K562 (cell line): ENCODE measurements around the gene VTI1B. TPM values are rescaled to one million over a fixed set of nuclear protein-coding genes. Genes with fewer than 3 reads are reported as not detected.

Experiments used
- AFF4 ChIP-seq: sonication (generic); formaldehyde crosslinking; IDR thresholded peaks from 2 replicates; pipeline ENCODE4 v1.8.0; 2023; ENCODE audit warnings: mild to moderate bottlenecking, missing genetic modification reagents
- CBX3 ChIP-seq, 2 experiments: IDR thresholded peaks; 1 replicate in 1 of 2; 2 replicates in 1 of 2; pipeline ENCODE4 v1.6.1; 2012; ENCODE audit warnings: inconsistent platforms in 2 of 2, low read length in 2 of 2, borderline replicate concordance in 1 of 2, control low read depth in 1 of 2
- CCNT2 ChIP-seq: IDR thresholded peaks from 2 replicates; pipeline ENCODE4 v1.6.1; 2011; ENCODE audit warnings: borderline replicate concordance, low read depth, mild to moderate bottlenecking, moderate library complexity, mixed read lengths, low read length; ENCODE audit not compliant: insufficient read length; ENCODE audit errors: extremely low read depth
- CEBPZ ChIP-seq: fragments of 150-350 bp; IDR thresholded peaks from 2 replicates; pipeline ENCODE4 v1.6.1; 2014; ENCODE audit warnings: low read depth, mild to moderate bottlenecking, low read length, borderline replicate concordance
- ETV1 ChIP-seq: fragments of 450-650 bp; conservative IDR thresholded peaks from 2 replicates; pipeline ENCODE4 v1.6.1; 2016; ENCODE audit warnings: missing genetic modification characterization, control low read depth, low read depth, missing compliant biosample characterization
- FOXJ3 ChIP-seq: sonication (generic); formaldehyde crosslinking; IDR thresholded peaks from 2 replicates; pipeline ENCODE4 v1.4.0; 2020; ENCODE audit warnings: mild to moderate bottlenecking, missing genetic modification reagents
- NFE2L1 ChIP-seq: fragments of 450-650 bp; IDR thresholded peaks from 2 replicates; pipeline ENCODE4 v1.6.1; 2016; ENCODE audit warnings: missing genetic modification characterization, low read depth, mild to moderate bottlenecking, missing compliant biosample characterization, moderate library complexity, borderline replicate concordance
- POLR2A ChIP-seq: fragments of 450-650 bp; conservative IDR thresholded peaks from 2 replicates; pipeline ENCODE4 v1.6.1; 2016
- POLR2AphosphoS2 ChIP-seq: IDR thresholded peaks from 2 replicates; pipeline ENCODE4 v1.6.1; 2012; ENCODE audit warnings: low read length, improper control_type of control experiment
- RB1 ChIP-seq: fragments of 450-650 bp; IDR thresholded peaks from 2 replicates; pipeline ENCODE4 v1.6.1; 2017; ENCODE audit warnings: low read depth, mild to moderate bottlenecking
- SMAD2 ChIP-seq: fragments of 150-350 bp; IDR thresholded peaks from 2 replicates; pipeline ENCODE4 v1.6.1; 2014; ENCODE audit warnings: low read depth, mild to moderate bottlenecking, low read length
- TRIM25 ChIP-seq: fragments of 450-650 bp; IDR thresholded peaks from 2 replicates; pipeline ENCODE4 v1.7.0; 2016; ENCODE audit warnings: borderline replicate concordance
- YY1 ChIP-seq, 3 experiments: IDR thresholded peaks; 2 replicates each; pipeline ENCODE4 v1.6.1; 2011; ENCODE audit warnings: low read length in 2 of 3, mild to moderate bottlenecking in 2 of 3, moderate library complexity in 2 of 3, borderline replicate concordance in 1 of 3, control low read depth in 1 of 3, low read depth in 1 of 3; ENCODE audit not compliant: insufficient read depth in 3 of 3, insufficient replicate concordance in 2 of 3, control insufficient read depth in 1 of 3, insufficient read length in 1 of 3; ENCODE audit errors: extremely low read depth in 1 of 3
- ZKSCAN3 ChIP-seq: fragments of 250-450 bp; sonication (Bioruptor Pico); IDR thresholded peaks from 2 replicates; pipeline ENCODE4 v1.4.0; 2020
- ZNF24 ChIP-seq: fragments of 450-650 bp; IDR thresholded peaks from 2 replicates; pipeline ENCODE4 v1.6.1; 2016
- ZNF324 ChIP-seq: fragments of 250-450 bp; sonication (Bioruptor Pico); IDR thresholded peaks from 2 replicates; pipeline ENCODE4 v1.4.0; 2020; ENCODE audit warnings: mild to moderate bottlenecking
- polyA plus RNA-seq, 8 experiments: library from polyadenylated mRNA; depleted of rRNA in 4 of 8; stranded (reverse) in 5 of 8; unstranded in 3 of 8; fragments of >200 nt; fragmentation: Nextera tagmentation in 2 of 8; fragmentation: Illumina TruSeq in 1 of 8; extraction: Ambion mirVana in 2 of 8; extraction: Trizol in 1 of 8; gene quantifications; 2 replicates each; pipeline versions ENCODE4 v1.2.1 to v1.2.3, GENCODE V29; 2011 to 2014; ENCODE audit warnings: inconsistent platforms in 1 of 8, missing spikeins in 1 of 8
- total RNA-seq, 7 experiments: library from RNA; depleted of rRNA in 6 of 7; stranded (reverse); fragments of >200 nt in 6 of 7; fragmentation: Illumina TruSeq in 2 of 7; extraction: Trizol in 2 of 7; gene quantifications; 2 replicates each; pipeline versions ENCODE4 v1.2.1 to v1.2.3, GENCODE V29; 2011 to 2021; ENCODE audit warnings: low replicate concordance in 1 of 7
- TF ChIP-seq, protein P1 (sequence below): fragments of 250-450 bp; sonication (Bioruptor Pico); IDR thresholded peaks from 2 replicates; pipeline ENCODE4 v1.8.0; 2022; ENCODE audit warnings: moderate library complexity, mild to moderate bottlenecking, inconsistent platforms

VTI1B gene
- total and polyA plus RNA-seq, 9 of the 15 experiments (the other 6 are each of a cell fraction or from before 2014, with no cell fraction given) = 7.8 to 69.8 (median 50.1) TPM

GRCh38 chr14:67695394-67695949 lies 21.0 kb upstream of the VTI1B start, which contains the start of gene RDH11 (continued):
- TF ChIP-seq TRIM25 (no peak), CEBPZ (no peak), AFF4 (CRISPR knock-in tag) (no peak), RB1 (no peak), CCNT2 (no peak), NFE2L1 (tag) (no peak), YY1 (IDR thresholded peaks at IDR 0.05; ENCODE audit: borderline replicate concordance in 1 of 3, control insufficient read depth in 1 of 3, extremely low read depth in 1 of 3, insufficient read depth in 3 of 3, insufficient read length in 1 of 3, insufficient replicate concordance in 2 of 3, low read depth in 1 of 3, low read length in 2 of 3) (peak; percentile 38 to 87 (median 75)), POLR2A (peak; percentile 82), CBX3 (IDR thresholded peaks at IDR 0.05; ENCODE audit: borderline replicate concordance in 1 of 2, low read length in 2 of 2) (no peak), ZKSCAN3 (CRISPR knock-in tag) (no peak), POLR2AphosphoS2 (no peak), SMAD2 (no peak), ZNF324 (CRISPR knock-in tag) (no peak), ETV1 (tag) (no peak), ZNF24 (no peak), FOXJ3 (CRISPR knock-in tag) (no peak)
- TF ChIP-seq, protein P1, sequence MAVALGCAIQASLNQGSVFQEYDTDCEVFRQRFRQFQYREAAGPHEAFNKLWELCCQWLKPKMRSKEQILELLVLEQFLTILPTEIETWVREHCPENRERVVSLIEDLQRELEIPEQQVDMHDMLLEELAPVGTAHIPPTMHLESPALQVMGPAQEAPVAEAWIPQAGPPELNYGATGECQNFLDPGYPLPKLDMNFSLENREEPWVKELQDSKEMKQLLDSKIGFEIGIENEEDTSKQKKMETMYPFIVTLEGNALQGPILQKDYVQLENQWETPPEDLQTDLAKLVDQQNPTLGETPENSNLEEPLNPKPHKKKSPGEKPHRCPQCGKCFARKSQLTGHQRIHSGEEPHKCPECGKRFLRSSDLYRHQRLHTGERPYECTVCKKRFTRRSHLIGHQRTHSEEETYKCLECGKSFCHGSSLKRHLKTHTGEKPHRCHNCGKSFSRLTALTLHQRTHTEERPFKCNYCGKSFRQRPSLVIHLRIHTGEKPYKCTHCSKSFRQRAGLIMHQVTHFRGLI (CRISPR knock-in tag) = no peak
